Breast epithelium (tissue), 4 donors: ENCODE measurements around the gene VWA5B2. TPM values are rescaled to one million over a fixed set of nuclear protein-coding genes. Genes with fewer than 3 reads are reported as not detected.
A peak's percentile ranks its signal among the peaks of the same experiment; 100 is the strongest.

ENCODE experiments used
- DNase-seq, 2 donors: peaks; one replicate each; pipeline ENCODE4 v3.0.0-alpha.2; 2019; ENCODE audit warnings: low spot score in 2 of 2
- H3K27ac ChIP-seq, 2 donors: fragments of 200-600 bp; sonication (generic) in 1 of 2; one replicate each; pipeline ENCODE4 v1.5.1; 2016 to 2019; ENCODE audit warnings: mild to moderate bottlenecking in 1 of 2
- H3K27me3 ChIP-seq, 2 donors: fragments of 200-600 bp; sonication (generic) in 1 of 2; one replicate each; pipeline versions ENCODE4 v1.5.1 to v1.6.0; 2017 to 2019; ENCODE audit warnings: control low read depth in 1 of 2, mild to moderate bottlenecking in 1 of 2
- H3K36me3 ChIP-seq: fragments of 200-600 bp; one replicate; pipeline ENCODE4 v1.5.1; 2019
- H3K4me1 ChIP-seq, 2 donors: fragments of 200-600 bp; sonication (generic); one replicate each; pipeline ENCODE4 v1.5.1; 2016 to 2019; ENCODE audit warnings: control low read depth in 1 of 2
- H3K4me3 ChIP-seq, 3 donors: fragments of 200-600 bp; sonication (generic); 1 replicate in 2 of 3; 2 replicates in 1 of 3; pipeline ENCODE4 v1.5.1; 2016 to 2019; ENCODE audit warnings: mild to moderate bottlenecking in 3 of 3, moderate library complexity in 2 of 3
- H3K9me3 ChIP-seq, 2 donors: fragments of 200-600 bp; sonication (generic) in 1 of 2; one replicate each; pipeline ENCODE4 v1.5.1; 2016 to 2019; ENCODE audit warnings: control low read depth in 1 of 2
- CTCF ChIP-seq, 3 donors: fragments of 450-650 bp; IDR thresholded peaks; one replicate each; pipeline ENCODE4 v1.5.1; 2016 to 2017; ENCODE audit warnings: antibody characterized with exemption in 3 of 3, mild to moderate bottlenecking in 3 of 3, moderate library complexity in 3 of 3
- POLR2A ChIP-seq: fragments of 450-650 bp; IDR thresholded peaks from one replicate; pipeline ENCODE4 v1.6.1; 2016; ENCODE audit warnings: antibody characterized with exemption, mild to moderate bottlenecking, moderate library complexity
- POLR2AphosphoS5 ChIP-seq, 3 donors: sonication (generic); formaldehyde crosslinking; IDR thresholded peaks; one replicate each; pipeline ENCODE4 v1.6.1; 2017; ENCODE audit warnings: antibody characterized with exemption in 3 of 3
- intact Hi-C: fragments of 100-400 bp; cut with DNase I; formaldehyde crosslinking; loops from one replicate; pipeline ENCODE4 v1.15.1; 2023; ENCODE audit warnings: low total_unique reads
- total RNA-seq, 3 donors: library from RNA; depleted of rRNA; stranded (reverse); fragments of >200 nt; gene quantifications; one replicate each; pipeline ENCODE4 v1.1.0, GENCODE V29; 2016

The VWA5B2 gene
- total RNA-seq, 3 donors from 2014 or later: 0.16 to 0.88 (median 0.33) TPM

DNA sequence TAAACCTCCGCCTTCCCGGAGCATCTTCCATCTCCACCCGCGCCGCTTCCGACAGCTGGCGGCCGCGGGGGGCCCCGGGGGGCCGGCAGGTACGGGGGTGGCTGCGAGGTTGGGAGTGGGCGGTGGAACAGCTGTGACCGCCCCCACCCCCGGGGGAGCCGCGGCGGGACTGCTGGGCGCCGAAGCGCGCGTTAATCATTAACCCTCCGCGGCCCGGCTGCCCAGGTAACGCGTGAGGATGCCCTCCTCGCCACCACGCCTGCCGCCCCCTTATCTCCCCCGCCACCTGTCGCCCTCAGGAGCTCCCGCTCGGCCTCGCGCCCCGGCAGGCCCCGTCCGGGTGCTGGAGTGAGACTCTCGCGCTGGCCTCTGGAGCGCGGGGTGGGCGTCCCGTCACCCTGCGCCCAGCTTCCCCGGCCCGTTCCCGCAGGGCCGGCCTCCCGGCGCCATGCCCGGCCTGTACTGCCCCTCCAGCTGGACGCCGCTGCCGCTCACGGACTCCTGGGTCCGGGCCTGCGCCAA, 757 bp downstream of the VWA5B2 start:
- intact Hi-C loops: loop anchor here (5.0 kb wide), 1 partner anchor 1957 kb away; no protein-coding TSS in a partner anchor
- no peaks in the 10 kb centered on the region for H3K36me3 ChIP-seq
- DNase-seq: no peak
- H3K4me3 ChIP-seq: peak overlapping the region; percentile 41 to 68 (median 54)
- H3K27me3 ChIP-seq: peaks cover 10 to 37% of the 10 kb centered on the region in 2 donors
- TF ChIP-seq CTCF (IDR thresholded peaks at IDR 0.05) (no peak), POLR2A (no peak), POLR2AphosphoS5 (IDR thresholded peaks at IDR 0.05) (no peak)
- H3K27ac ChIP-seq: no peak overlapping the region
- peaks cover 4 to 8% of the 10 kb centered on the region in 2 donors for H3K4me1 ChIP-seq
- H3K9me3 ChIP-seq: no peaks in the 10 kb centered on the region

DNA sequence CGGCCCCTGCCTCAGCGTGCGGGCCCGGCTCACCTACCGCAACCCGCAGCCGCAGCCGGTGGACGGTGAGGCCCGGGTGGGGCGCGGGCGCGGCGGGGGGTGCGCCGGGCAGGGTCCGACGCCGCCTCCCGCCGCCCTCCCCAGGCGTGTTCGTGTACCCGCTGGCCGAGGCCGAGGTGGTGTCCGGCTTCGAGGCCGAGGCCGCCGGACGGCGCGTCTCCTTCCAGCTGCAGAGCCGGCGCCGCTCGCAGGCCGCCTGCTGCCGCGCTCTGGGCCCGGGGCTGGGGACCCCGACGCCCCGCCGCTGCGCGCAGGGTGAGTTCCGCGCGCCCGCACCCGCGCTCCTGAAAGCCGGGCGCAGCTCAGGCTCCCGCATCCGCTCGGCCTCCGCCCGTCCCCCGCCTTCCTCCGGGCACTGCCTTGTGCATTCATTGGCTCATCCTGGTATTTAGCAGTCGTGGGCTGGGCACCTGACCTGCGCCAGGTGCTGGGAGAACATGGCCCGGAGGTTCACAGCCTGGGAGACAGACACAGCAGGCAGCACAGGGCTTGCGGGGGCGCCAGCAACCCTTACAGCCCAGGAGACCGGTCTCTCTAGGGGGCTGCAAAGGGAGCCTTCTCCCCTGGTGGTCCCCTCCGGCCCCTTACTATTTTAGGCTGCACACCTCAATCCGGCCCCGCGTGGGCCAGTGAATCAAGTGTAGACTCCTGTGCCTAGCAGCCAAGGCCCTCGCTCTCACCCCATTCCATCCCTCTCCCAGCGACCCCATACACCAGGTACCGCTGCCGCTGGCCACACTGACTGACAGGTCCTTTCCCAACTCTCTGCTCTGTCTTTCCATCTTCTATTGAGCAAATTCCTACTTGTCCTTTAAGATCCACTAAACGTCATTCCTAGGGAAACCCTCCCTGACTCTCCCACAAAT, 1.5 kb downstream of the VWA5B2 start:
- Histone ChIP-seq H3K9me3 (no peaks in the 10 kb centered on the region), H3K4me1 (peaks cover 4 to 8% of the 10 kb centered on the region in 2 donors), H3K27me3 (peaks cover 10 to 37% of the 10 kb centered on the region in 2 donors), H3K36me3 (no peaks in the 10 kb centered on the region), H3K27ac (no peak overlapping the region), H3K4me3 (peak overlapping the region; percentile 41 to 68 (median 54))
- TF ChIP-seq CTCF (IDR thresholded peaks at IDR 0.05): no peak
- no peak for TF ChIP-seq POLR2AphosphoS5 (IDR thresholded peaks at IDR 0.05)
- no peak for TF ChIP-seq POLR2A
- DNase-seq: peak; percentile 46 to 60
- intact Hi-C loops: loop anchor here (5.0 kb wide), 1 partner anchor 1956 kb away; no protein-coding TSS in a partner anchor

DNA sequence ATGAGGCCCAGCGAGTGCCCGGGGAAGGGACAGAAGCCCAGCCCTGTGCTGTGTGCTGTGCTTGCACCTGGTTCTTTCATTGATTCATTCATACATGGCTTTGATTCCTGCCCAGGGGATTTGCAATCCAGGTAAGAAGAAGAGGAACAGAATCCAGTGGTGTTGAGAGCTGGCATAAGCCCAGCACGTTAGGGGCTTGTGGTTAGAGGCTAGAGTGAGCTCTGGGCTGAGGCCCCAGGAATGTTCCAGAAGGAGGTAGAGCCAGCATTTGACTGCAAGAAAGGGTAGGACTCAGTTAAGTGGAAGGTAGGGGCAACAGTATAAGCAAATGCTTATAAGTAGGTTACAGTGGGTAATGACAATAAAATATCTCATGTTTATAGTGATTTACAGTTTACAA, 2.3 kb downstream of the VWA5B2 start:
- Histone ChIP-seq H3K36me3 (no peaks in the 10 kb centered on the region), H3K9me3 (no peaks in the 10 kb centered on the region), H3K27ac (no peak overlapping the region), H3K27me3 (peaks cover 10 to 37% of the 10 kb centered on the region in 2 donors), H3K4me1 (peaks cover 4 to 8% of the 10 kb centered on the region in 2 donors), H3K4me3 (no peak overlapping the region)
- DNase-seq: no peak
- intact Hi-C loops: loop anchor here (5.0 kb wide), 1 partner anchor 1956 kb away; no protein-coding TSS in a partner anchor
- TF ChIP-seq CTCF (IDR thresholded peaks at IDR 0.05) (no peak), POLR2A (no peak), POLR2AphosphoS5 (IDR thresholded peaks at IDR 0.05) (no peak)

- intact Hi-C loops: loop anchor here (5.0 kb wide), 1 partner anchor 1954 kb away; no protein-coding TSS in a partner anchor
- Histone ChIP-seq H3K27me3 (peaks cover 10 to 37% of the 10 kb centered on the region in 2 donors), H3K4me1 (peaks cover 4 to 8% of the 10 kb centered on the region in 2 donors), H3K4me3 (no peak overlapping the region), H3K9me3 (no peaks in the 10 kb centered on the region), H3K27ac (no peak overlapping the region), H3K36me3 (no peaks in the 10 kb centered on the region)
- no peak for DNase-seq
- TF ChIP-seq CTCF (IDR thresholded peaks at IDR 0.05): no peak
- TF ChIP-seq POLR2AphosphoS5 (IDR thresholded peaks at IDR 0.05): no peak
- no peak for TF ChIP-seq POLR2A
Measured at GRCh38 chr3:184233127-184233843, 3.9 kb downstream of the VWA5B2 start.
